ENCODE measurements around the gene HYAL1.

The HYAL1 gene

DNA sequence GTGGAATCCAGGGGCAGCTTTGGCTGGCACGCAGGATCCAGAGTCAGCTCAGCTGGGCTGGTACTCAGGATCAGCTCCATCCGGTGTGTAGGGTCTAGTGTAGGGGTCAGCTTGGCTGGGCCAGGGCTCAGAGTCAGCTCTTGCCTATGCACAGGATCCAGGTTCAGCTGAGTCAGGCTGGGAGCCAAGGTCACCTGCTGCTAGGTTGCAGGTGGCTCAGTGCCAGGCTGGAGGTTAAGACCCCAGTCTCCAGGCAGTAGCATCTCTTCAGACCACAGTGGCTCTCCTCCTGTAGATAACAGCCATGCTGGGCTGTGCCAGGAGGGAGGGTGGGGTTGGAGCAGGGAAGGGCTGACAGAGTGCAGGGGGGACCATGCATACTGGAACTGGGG is 6.0 kb downstream of the HYAL1 start:
- FAIRE-seq (no peak), DNase-seq (ENCODE audit: insufficient read length, low spot score) (no peak)
- TF ChIP-seq, protein P1, sequence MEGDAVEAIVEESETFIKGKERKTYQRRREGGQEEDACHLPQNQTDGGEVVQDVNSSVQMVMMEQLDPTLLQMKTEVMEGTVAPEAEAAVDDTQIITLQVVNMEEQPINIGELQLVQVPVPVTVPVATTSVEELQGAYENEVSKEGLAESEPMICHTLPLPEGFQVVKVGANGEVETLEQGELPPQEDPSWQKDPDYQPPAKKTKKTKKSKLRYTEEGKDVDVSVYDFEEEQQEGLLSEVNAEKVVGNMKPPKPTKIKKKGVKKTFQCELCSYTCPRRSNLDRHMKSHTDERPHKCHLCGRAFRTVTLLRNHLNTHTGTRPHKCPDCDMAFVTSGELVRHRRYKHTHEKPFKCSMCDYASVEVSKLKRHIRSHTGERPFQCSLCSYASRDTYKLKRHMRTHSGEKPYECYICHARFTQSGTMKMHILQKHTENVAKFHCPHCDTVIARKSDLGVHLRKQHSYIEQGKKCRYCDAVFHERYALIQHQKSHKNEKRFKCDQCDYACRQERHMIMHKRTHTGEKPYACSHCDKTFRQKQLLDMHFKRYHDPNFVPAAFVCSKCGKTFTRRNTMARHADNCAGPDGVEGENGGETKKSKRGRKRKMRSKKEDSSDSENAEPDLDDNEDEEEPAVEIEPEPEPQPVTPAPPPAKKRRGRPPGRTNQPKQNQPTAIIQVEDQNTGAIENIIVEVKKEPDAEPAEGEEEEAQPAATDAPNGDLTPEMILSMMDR (IDR thresholded peaks at IDR 0.05; ENCODE audit: insufficient read depth, missing control alignments), result no peak

DNA sequence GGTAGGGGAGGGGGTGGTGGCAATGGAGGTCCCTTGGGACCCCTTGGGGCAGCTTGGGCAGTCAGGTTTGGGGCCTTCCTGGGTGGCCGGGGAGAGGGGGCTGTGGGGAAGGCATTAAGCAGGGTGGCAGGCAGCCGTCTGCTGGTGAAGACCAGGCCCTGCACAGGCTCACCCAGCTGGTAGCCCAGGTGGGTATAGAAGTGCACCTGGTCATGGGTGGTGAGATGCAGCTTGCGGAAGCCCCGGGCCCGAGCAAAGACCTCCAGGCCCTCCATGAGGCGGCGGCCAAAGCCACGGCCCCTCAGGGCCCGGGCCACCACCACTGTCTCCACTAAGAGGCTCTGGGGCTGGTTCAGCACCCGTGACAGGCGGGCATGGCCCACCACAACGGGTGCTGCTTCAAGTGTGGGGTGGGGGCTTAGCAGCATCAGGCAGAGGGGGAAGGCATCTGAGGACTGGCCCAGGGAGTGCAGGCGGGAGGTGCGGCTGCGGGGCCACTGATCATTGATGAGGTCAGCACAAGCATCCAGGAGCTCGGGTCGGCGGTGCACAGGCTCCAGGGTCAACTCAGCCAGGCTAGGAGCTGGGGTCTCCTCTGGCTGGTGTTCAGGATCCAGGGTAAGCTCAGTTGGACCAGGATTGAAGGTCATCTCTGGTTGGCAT is 6.5 kb downstream of the HYAL1 start:
- FAIRE-seq, result no peak
- DNase-seq (ENCODE audit: insufficient read length, low spot score), result no peak
- TF ChIP-seq, protein P1 (IDR thresholded peaks at IDR 0.05; ENCODE audit: insufficient read depth, missing control alignments), result no peak

DNA sequence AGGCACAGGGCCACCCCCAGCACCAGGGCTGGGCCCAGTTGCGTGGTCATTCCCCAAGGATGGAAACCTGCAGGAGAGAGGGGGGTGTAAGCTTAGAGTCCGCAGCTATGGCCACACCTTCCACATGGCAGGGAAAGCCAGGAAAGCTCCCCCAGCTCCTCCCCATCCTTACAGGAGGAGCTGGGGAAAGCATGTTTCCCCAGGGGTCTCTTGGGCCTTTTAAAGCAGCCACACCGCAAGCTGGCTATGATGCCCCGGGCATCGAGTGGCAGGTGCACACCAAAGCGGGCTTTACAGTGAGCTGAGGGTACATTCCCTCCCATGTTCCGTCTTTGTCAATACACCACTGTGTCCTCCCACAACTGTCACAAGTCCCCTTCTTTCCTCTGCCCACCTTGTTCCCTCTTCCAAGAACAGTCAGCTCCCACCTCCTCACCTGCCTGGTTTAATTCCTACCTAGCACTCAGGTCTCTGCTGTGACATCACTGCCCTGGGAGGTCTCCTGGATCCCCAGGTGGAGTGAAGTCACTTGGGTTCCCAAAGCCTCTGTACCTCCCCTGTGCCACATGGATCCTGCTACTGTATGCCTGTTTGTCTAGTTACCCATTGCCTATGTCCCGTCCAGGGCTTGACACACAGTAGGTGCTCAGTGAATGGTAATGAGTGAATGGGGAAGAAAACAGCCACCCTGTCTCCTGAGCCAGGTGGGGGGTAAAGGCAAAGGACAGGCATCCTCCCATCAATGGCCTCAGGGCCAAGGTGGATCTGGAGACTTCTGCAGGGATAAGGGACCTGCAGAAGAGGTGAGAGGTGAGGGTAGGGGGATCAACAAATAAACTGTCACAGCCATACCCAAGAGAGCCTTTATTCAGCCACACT is 7.6 kb downstream of the HYAL1 start:
- no peak for FAIRE-seq
- TF ChIP-seq, protein P1 (IDR thresholded peaks at IDR 0.05; ENCODE audit: insufficient read depth, missing control alignments), result no peak

DNA sequence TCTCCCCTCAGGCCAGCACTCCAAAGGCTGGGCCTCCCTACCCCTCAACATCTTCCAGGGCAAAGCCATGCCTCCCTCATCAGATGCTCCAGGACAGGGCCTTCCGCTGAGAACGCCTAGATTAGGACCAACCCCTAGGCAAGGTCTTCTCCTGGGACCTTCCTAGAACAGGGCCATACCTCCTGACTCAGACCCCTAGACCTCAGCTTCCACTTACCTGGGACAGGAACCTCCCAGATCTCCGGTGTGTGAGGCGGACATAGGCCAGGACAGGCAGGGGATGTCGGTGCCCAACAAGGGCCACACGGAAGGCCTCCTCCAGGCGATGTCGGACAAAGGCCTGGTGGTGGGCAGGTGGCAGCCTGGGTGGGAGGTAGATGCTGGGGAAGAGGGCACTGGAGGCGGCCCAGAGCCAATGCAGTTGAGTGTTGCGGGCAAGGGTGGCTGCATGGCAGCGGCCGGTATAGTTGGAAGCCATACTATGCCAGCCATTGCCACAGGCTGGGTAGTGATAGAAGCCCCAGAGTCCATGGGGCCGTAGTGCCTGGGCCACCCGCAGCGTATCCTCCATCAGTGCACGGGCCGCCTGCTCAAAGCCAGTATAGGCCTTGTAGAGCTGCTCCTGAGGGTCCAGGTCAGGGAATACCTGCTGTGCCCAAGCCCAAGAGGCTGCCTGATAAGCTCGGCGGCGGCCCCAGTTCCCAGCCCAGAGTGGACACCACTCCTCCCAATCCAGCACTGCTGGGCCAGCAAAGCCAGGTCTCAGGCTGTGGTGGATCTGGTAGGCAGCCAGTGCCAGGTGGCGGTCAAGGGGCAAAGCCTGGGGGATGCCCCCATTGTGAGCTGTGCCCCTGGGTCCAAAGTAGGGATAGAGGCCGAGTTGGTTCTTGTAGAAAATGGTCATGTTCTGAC is 8.6 kb downstream of the HYAL1 start:
- TF ChIP-seq, protein P1 (IDR thresholded peaks at IDR 0.05; ENCODE audit: insufficient read depth, missing control alignments), result no peak
- FAIRE-seq, result no peak
- DNase-seq (ENCODE audit: insufficient read length, low spot score), result no peak

More for the DNA sequence above, 7.6 kb downstream of the HYAL1 start:
- DNase-seq (ENCODE audit: insufficient read length, low spot score), result no peak

DNA sequence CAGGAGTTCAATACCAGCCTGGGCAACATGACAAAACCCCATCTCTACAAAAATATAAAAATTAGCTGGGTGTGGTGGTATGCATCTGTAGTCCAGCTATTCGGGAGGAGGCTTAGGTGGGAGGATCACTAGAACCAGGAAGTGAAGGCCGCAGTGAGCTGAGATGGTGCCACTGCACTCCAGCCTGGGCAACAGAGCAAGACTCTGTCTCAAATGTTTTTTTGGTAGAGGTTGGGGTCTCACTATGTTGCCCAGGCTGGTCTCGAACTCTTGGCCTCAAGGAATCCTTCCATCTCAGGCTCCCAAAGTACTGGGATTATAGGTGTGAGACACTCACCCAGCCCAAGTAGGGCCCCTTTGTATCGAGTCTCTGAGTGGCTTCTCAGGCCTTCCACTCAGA is 9.3 kb downstream of the HYAL1 start:
- no peak for FAIRE-seq
- DNase-seq (ENCODE audit: insufficient read length, low spot score), result no peak
- TF ChIP-seq, protein P1 (IDR thresholded peaks at IDR 0.05; ENCODE audit: insufficient read depth, missing control alignments), result no peak

- TF ChIP-seq, protein P1 (IDR thresholded peaks at IDR 0.05; ENCODE audit: insufficient read depth, missing control alignments), result no peak
- no peak for DNase-seq (ENCODE audit: insufficient read length, low spot score)
- no peak for FAIRE-seq
Observed at GRCh38 chr3:50293079-50293801, 10.1 kb downstream of the HYAL1 start.

All from D721Med (cell line).